Measurements from ENCODE around the gene CARD18.

DNA sequence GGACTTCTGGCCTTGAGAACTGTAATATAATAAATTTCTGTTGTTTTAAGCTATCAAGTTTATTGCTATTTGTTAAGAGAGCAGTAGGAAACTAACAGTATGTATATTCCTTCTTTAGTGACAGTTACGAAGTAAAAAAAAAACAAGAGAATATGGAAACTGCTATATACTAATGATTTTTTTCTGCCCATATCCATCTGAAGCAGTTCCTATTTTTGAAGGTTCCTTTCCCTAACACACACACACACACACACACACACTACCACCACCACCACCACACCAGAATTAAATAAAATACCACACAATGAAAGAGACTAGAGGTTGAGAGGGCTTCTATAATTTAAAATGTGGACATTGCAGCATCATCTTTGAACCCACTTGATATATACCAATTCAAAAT lies 44.4 kb upstream of the CARD18 start:
- TF ChIP-seq CTCF (conservative IDR thresholded peaks at IDR 0.05; ENCODE audit: low read depth in 2 of 2), result no peak
- TF ChIP-seq, protein P1, sequence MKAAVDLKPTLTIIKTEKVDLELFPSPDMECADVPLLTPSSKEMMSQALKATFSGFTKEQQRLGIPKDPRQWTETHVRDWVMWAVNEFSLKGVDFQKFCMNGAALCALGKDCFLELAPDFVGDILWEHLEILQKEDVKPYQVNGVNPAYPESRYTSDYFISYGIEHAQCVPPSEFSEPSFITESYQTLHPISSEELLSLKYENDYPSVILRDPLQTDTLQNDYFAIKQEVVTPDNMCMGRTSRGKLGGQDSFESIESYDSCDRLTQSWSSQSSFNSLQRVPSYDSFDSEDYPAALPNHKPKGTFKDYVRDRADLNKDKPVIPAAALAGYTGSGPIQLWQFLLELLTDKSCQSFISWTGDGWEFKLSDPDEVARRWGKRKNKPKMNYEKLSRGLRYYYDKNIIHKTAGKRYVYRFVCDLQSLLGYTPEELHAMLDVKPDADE (IDR thresholded peaks at IDR 0.05), result no peak

Data from GM23338 (cell line).